Measurements from ENCODE around the gene SGCE. TPM values are rescaled to one million over a fixed set of nuclear protein-coding genes. Genes with fewer than 3 reads are reported as not detected.

Gene SGCE
- total RNA-seq, 1 donor from 2014 or later = 53.6 TPM

DNA sequence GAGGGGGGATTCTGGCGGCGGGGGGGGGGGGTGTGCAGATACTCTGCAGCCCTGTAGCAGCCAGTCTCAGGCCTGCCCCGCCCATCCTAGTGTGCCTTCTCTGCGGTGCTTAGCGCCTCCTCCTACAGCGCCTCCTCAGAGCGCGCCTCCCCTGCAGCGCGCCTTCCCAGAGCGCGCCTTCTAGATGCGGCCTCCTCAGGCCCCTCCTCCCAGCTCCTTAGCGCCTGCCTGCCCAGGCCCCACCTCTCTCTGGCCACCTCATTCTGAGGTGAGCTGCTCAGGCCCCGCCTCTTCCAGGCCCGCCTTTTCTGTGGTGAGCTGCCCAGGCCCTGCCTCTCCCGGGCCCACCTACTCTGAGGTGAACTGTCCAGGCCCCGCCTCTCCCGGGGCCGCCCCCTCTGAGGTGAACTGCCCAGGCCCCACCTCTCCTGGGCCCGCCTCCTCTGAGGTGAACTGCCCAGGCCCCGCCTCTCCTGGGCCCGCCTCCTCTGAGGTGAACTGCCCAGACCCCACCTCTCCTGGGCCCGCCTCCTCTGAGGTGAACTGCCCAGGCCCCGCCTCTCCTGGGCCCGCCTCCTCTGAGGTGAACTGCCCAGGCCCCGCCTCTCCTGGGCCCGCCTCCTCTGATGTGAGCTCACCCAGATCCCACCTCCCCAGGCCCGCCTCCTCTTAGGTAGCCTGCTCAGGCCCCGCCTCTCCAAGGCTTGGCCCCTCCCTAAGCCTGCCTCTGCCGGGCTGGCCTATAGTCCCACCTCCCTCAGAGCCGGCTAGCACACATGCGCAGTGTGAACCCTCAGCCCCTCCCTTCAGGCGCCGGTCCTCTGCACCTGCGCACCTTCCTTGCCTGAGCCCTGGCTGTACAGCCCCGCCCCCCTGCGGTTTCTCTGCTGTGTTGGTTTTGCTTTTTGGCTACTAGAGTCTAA is 2.1 kb upstream of the SGCE start:
- DNase-seq (ENCODE audit: low spot score in 2 of 2) = peak; percentile 79 to 96
- Histone ChIP-seq H3K4me3 (peak overlapping the region; percentile 80 to 85), H3K27me3 (no peaks in the 10 kb centered on the region), H3K27ac (peak overlapping the region; percentile 51 to 63), H3K36me3 (no peaks in the 10 kb centered on the region), H3K9me3 (no peaks in the 10 kb centered on the region), H3K4me1 (peaks cover 3 to 4% of the 10 kb centered on the region in 2 donors)
- intact Hi-C loops (cut with DNase I) = loop anchor here (5.0 kb wide), 4 partner anchors 146 to 366 kb away; partner anchors contain the start of gene PPP1R9A
- TF ChIP-seq, protein P1, sequence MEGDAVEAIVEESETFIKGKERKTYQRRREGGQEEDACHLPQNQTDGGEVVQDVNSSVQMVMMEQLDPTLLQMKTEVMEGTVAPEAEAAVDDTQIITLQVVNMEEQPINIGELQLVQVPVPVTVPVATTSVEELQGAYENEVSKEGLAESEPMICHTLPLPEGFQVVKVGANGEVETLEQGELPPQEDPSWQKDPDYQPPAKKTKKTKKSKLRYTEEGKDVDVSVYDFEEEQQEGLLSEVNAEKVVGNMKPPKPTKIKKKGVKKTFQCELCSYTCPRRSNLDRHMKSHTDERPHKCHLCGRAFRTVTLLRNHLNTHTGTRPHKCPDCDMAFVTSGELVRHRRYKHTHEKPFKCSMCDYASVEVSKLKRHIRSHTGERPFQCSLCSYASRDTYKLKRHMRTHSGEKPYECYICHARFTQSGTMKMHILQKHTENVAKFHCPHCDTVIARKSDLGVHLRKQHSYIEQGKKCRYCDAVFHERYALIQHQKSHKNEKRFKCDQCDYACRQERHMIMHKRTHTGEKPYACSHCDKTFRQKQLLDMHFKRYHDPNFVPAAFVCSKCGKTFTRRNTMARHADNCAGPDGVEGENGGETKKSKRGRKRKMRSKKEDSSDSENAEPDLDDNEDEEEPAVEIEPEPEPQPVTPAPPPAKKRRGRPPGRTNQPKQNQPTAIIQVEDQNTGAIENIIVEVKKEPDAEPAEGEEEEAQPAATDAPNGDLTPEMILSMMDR (IDR thresholded peaks at IDR 0.05) = no peak

DNA sequence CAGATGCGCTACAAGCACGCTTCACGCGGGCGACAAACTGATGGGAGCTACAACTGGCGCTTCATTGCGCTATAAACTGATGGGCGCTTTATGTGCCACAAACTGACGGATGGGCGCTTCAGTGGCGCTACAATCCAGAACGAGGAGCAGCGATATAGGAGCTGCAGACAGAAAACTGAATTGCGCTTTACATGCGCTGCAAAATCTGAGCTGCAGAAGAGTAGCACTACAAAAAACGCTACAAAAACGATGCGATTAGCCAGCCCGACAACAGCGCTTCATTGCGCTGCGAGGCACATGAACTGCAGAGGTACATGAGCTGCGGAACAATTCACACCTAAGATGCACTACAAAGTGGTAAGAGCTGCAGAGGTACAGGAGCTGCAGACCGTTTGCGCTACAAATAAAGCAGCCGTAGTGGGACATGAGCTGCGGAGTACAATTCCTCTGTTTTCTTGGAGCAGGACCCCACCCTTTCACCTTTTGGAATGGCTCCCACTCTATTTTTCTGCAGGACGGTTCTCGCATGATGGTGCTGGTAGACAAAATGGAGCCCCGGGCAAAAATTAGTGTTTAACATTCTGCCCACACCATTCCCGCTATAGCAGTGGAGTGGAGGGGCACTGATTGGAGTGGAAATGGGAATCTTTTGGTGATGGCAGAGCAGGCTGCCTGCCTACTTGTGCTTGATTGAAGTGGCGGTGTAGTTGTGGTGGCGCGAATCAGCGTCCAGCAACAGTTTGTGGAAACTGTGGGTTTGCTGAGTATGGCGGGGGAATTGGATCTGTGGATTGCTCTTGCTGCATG is 1.2 kb upstream of the SGCE start:
- Histone ChIP-seq H3K27me3 (no peaks in the 10 kb centered on the region), H3K36me3 (no peaks in the 10 kb centered on the region), H3K4me1 (peaks cover 4 to 5% of the 10 kb centered on the region in 2 donors), H3K4me3 (peak overlapping the region; percentile 80 to 85), H3K9me3 (no peaks in the 10 kb centered on the region), H3K27ac (peak overlapping the region in 1 of 2 donors; percentile 63)
- TF ChIP-seq, protein P1 (IDR thresholded peaks at IDR 0.05) = no peak
- no peak for DNase-seq (ENCODE audit: low spot score in 2 of 2)
- intact Hi-C loops (cut with DNase I) = loop anchor here (5.0 kb wide), 4 partner anchors 145 to 365 kb away; partner anchors contain the start of gene PPP1R9A

DNA sequence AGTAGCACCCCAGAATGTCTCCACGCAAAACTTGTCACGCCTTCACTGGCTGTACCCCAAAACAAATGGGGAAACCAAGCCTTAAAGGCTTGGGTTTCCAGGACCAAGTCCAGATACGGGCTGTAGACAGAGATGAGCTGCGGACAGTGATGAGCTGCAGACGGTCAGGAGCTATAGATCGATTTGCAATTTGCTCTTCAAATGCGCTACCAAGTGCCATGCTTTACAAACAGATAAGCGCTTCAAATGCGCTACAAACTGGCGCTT is 658 bp upstream of the SGCE start:
- Histone ChIP-seq H3K9me3 (no peaks in the 10 kb centered on the region), H3K27ac (peak overlapping the region in 1 of 2 donors; percentile 22), H3K4me3 (peak overlapping the region; percentile 80 to 85), H3K4me1 (peaks cover 4 to 5% of the 10 kb centered on the region in 2 donors), H3K36me3 (no peaks in the 10 kb centered on the region), H3K27me3 (no peaks in the 10 kb centered on the region)
- TF ChIP-seq, protein P1 (IDR thresholded peaks at IDR 0.05) = no peak
- intact Hi-C loops (cut with DNase I) = loop anchor here (5.0 kb wide), 4 partner anchors 144 to 364 kb away; partner anchors contain the start of gene PPP1R9A
- no peak for DNase-seq (ENCODE audit: low spot score in 2 of 2)

DNA sequence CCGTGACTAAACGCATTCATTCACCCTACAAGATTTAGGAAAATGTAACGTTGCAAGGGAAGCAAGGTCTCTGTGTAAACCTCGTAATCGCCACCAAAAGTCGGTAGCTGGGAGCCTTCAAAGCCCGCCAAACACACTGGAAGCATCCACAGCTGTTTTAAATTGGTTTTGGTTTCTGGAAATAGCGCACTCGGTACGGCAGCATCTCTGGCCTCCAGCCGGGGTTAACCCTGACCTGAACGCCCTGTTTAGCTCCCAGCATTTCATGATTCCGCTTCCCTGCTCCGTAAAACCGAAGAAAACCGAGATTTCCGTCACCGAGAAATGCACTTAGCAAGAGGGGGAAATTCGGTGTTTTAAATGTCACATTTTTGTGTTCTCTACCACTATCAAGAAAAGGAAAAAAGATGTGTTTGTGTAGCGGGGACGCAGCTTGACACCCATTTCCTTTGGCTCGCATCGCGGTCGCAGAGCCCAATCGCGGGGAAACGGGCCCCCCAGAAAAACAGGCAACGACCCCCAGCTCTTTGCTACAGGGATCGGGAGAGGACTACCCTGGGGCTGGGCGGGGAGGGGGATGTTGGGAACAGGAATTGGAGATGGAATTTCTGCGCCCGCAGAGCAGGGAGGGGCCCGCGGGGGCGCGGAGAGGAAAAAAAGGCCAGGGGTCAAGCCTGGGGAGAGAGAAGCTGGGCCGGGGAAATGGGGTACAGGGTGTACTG is 646 bp downstream of the SGCE start:
- no peaks in the 10 kb centered on the region for H3K36me3 ChIP-seq
- H3K27ac ChIP-seq = peak overlapping the region; percentile 79 to 83
- H3K27me3 ChIP-seq = no peaks in the 10 kb centered on the region
- DNase-seq (ENCODE audit: low spot score in 2 of 2) = peak in 1 of 2 donors; percentile 67
- H3K4me1 ChIP-seq = peaks cover 4 to 5% of the 10 kb centered on the region in 2 donors
- TF ChIP-seq, protein P1 (IDR thresholded peaks at IDR 0.05) = no peak
- H3K4me3 ChIP-seq = peak overlapping the region; percentile 80 to 85
- intact Hi-C loops (cut with DNase I) = loop anchor here (5.0 kb wide), 4 partner anchors 143 to 363 kb away; partner anchors contain the start of gene PPP1R9A
- no peaks in the 10 kb centered on the region for H3K9me3 ChIP-seq

DNA sequence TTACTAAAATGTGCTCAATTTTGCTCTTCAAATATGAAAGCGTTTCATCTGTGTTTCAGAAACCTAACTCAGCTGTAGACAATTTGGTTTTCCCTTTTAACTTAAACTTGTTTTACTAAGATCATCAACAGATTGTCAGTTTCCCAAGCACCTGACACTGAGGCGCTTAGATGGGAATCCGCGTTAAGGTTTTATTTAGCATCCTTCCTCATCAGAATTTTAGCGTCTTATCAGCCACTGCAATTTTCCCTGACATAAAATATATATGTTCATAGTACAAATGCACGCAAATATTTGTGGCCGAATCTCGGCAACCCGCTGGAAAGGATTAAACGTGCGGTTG is 1.2 kb downstream of the SGCE start:
- H3K9me3 ChIP-seq = no peaks in the 10 kb centered on the region
- H3K36me3 ChIP-seq = no peaks in the 10 kb centered on the region
- intact Hi-C loops (cut with DNase I) = loop anchor here (5.0 kb wide), 4 partner anchors 142 to 362 kb away; partner anchors contain the start of gene PPP1R9A
- H3K4me1 ChIP-seq = peaks cover 4 to 5% of the 10 kb centered on the region in 2 donors
- peak overlapping the region; percentile 80 to 85 for H3K4me3 ChIP-seq
- peak overlapping the region in 1 of 2 donors; percentile 83 for H3K27ac ChIP-seq
- no peak for DNase-seq (ENCODE audit: low spot score in 2 of 2)
- TF ChIP-seq, protein P1 (IDR thresholded peaks at IDR 0.05) = no peak
- no peaks in the 10 kb centered on the region for H3K27me3 ChIP-seq

Measured in ascending aorta (tissue), 2 donors.